Panc1 (cell line): Measurements from ENCODE around the gene MT1E.

Experiments used
- CTCF ChIP-seq: fragments of 450-650 bp; IDR thresholded peaks from 2 replicates; pipeline ENCODE4 v1.5.1; 2017; ENCODE audit warnings: mild to moderate bottlenecking
- POLR2AphosphoS5 ChIP-seq: IDR thresholded peaks from 2 replicates; pipeline ENCODE4 v1.6.1; 2012; ENCODE audit warnings: mild to moderate bottlenecking, low read depth, low read length, moderate library complexity
- REST ChIP-seq, 2 experiments: IDR thresholded peaks; 2 replicates each; pipeline ENCODE4 v1.6.1; 2011 to 2012; ENCODE audit warnings: low read depth in 2 of 2, control low read depth in 1 of 2, low read length in 1 of 2, mild to moderate bottlenecking in 1 of 2, moderate library complexity in 1 of 2; ENCODE audit not compliant: insufficient read depth in 1 of 2
- TCF7L2 ChIP-seq: IDR thresholded peaks from 2 replicates; pipeline ENCODE4 v1.6.1; 2011; ENCODE audit warnings: mild to moderate bottlenecking, low read depth, low read length, inconsistent platforms

- no peak for TF ChIP-seq REST (IDR thresholded peaks at IDR 0.05; ENCODE audit: insufficient read depth in 1 of 2, low read depth in 2 of 2, low read length in 1 of 2)
- no peak for TF ChIP-seq POLR2AphosphoS5
- TF ChIP-seq TCF7L2 = no peak
- TF ChIP-seq CTCF = no peak
Observed at GRCh38 chr16:56580391-56581048, 45.1 kb upstream of the MT1E start.
